ENCODE data around the gene ZNF789. TPM values are rescaled to one million over a fixed set of nuclear protein-coding genes. Genes with fewer than 3 reads are reported as not detected.

The ZNF789 gene
- total and polyA plus RNA-seq, 2 of the 4 experiments (the other 2 are of a cell fraction): 4.8 to 8.9 TPM

DNA sequence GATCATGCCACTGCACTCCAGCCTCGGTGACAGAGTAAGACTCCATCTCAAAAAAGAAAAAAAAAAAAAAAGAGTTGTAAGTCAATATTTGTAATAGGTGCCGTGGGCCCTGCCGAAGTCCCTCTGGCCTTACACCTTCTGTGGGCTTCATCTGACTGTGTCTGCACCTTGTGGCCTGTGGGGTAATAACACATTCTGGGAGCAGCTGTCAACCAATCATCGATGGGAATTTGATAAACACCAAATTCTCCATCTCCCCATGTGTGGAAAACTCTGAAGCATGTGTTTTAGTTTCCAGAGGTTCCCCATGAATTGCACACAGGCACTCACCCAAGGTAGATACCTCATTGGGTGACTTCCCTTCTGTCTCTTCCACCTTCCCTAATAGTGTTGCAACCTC is 16.5 kb downstream of the ZNF789 start:
- no peaks in the 10 kb centered on the region for H3K4me1 ChIP-seq (ENCODE audit: control insufficient read depth, insufficient read depth, low read length)
- H2BK120ac ChIP-seq (ENCODE audit: low read depth, low read length): no peak overlapping the region
- no peak overlapping the region for H3K18ac ChIP-seq (ENCODE audit: low read depth, low read length)
- no peak overlapping the region for H2AK9ac ChIP-seq (replicated peaks; ENCODE audit: low read depth, low read length, poor library complexity)
- intact Hi-C loops (cut with micrococcal nuclease) (no loop called here), in situ Hi-C loops (cut with MboI; ENCODE audit: low sequenced_read_pairs) (no loop called here), dilution Hi-C loops (cut with HindIII; ENCODE audit: low sequenced_read_pairs, unreplicated experiment) (no loop called here)
- WGBS, 2 experiments (ENCODE audit: extremely low coverage in 2 of 2, insufficient read length in 1 of 2): no CpG with 5 or more reads among the region's 4 CpGs
- H3K9me3 ChIP-seq (ENCODE audit: control insufficient read depth, insufficient read depth, low read length): peaks cover 19% of the 10 kb centered on the region
- H4K20me1 ChIP-seq (ENCODE audit: insufficient read depth, low read length): no peaks in the 10 kb centered on the region
- no peak overlapping the region for H3K14ac ChIP-seq (replicated peaks; ENCODE audit: low read depth, low read length)
- no peak overlapping the region for H3K4me3 ChIP-seq (ENCODE audit: insufficient read depth, low read depth, low read length)
- POLR2A ChIA-PET (ENCODE audit: unreplicated experiment): interaction anchor here (0.6 kb wide), 1 partner anchor 11 kb away, joined by 7 read pairs; the partner anchor contains the start of gene ZNF394
- no peak overlapping the region for H3K4me2 ChIP-seq (ENCODE audit: low read depth, low read length)
- H4K91ac ChIP-seq (ENCODE audit: insufficient read depth, low read depth, low read length): no peak overlapping the region
- H3K9me1 ChIP-seq (ENCODE audit: insufficient read depth, low read length): no peaks in the 10 kb centered on the region
- peaks cover 28% of the 10 kb centered on the region for H3K36me3 ChIP-seq (ENCODE audit: control insufficient read depth, insufficient read depth, low read length)
- no TSS peak for BruUV-seq (replicated peaks)
- CTCF ChIA-PET: no interaction called here
- ATAC-seq (ENCODE audit: low read depth): no peak
- H3K9ac ChIP-seq (ENCODE audit: low read depth, low read length): no peak overlapping the region
- H3K56ac ChIP-seq (ENCODE audit: extremely low read depth, insufficient read depth, low read length): no peak overlapping the region
- H2AK5ac ChIP-seq (ENCODE audit: low read depth, low read length): no peak overlapping the region
- no peak overlapping the region for H3K23ac ChIP-seq (ENCODE audit: low read depth, low read length)
- no peaks in the 10 kb centered on the region for H3K27me3 ChIP-seq (ENCODE audit: control insufficient read depth, insufficient read depth, low read length)
- H4K8ac ChIP-seq (ENCODE audit: low read depth in 2 of 2, low read length in 2 of 2): no peak overlapping the region
- no peak overlapping the region for H2BK20ac ChIP-seq (ENCODE audit: low read depth, low read length)
- H3K79me1 ChIP-seq (ENCODE audit: low read depth in 1 of 2, low read length in 2 of 2): peaks cover 25 to 37% of the 10 kb centered on the region in 2 experiments
- no peak overlapping the region for H2BK15ac ChIP-seq (ENCODE audit: low read depth, low read length)
- no peak overlapping the region for H2AFZ ChIP-seq (replicated peaks; ENCODE audit: low read length, poor library complexity)
- H3K4ac ChIP-seq (ENCODE audit: low read depth, low read length): no peak overlapping the region
- no peak overlapping the region for H3K27ac ChIP-seq (ENCODE audit: insufficient read depth, low read length)
- H4K5ac ChIP-seq (ENCODE audit: low read depth, low read length): no peak overlapping the region
- DNase-seq: no peak
- H2BK5ac ChIP-seq (ENCODE audit: low read depth, low read length, poor library complexity, severe bottlenecking): no peak overlapping the region
- TF ChIP-seq, protein P1, sequence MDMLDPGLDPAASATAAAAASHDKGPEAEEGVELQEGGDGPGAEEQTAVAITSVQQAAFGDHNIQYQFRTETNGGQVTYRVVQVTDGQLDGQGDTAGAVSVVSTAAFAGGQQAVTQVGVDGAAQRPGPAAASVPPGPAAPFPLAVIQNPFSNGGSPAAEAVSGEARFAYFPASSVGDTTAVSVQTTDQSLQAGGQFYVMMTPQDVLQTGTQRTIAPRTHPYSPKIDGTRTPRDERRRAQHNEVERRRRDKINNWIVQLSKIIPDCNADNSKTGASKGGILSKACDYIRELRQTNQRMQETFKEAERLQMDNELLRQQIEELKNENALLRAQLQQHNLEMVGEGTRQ (IDR thresholded peaks at IDR 0.05; ENCODE audit: low read depth, low read length): no peak
- TF ChIP-seq RCOR1 (IDR thresholded peaks at IDR 0.05; ENCODE audit: insufficient replicate concordance, low read length) (no peak), RAD21 (IDR thresholded peaks at IDR 0.05; ENCODE audit: low read length) (no peak), NFE2L2 (IDR thresholded peaks at IDR 0.05; ENCODE audit: low read depth, low read length) (no peak), FOS (IDR thresholded peaks at IDR 0.05; ENCODE audit: low read depth, low read length) (no peak), CEBPB (IDR thresholded peaks at IDR 0.05; ENCODE audit: low read depth, low read length) (no peak), SMC3 (IDR thresholded peaks at IDR 0.05; ENCODE audit: low read depth, low read length) (no peak), MXI1 (IDR thresholded peaks at IDR 0.05; ENCODE audit: borderline replicate concordance, low read depth, low read length) (no peak), MAFK (IDR thresholded peaks at IDR 0.05; ENCODE audit: low read depth, low read length) (no peak), ELK1 (IDR thresholded peaks at IDR 0.05; ENCODE audit: borderline replicate concordance, low read depth, low read length) (no peak), RFX5 (IDR thresholded peaks at IDR 0.05; ENCODE audit: low read depth, low read length) (no peak), MAZ (IDR thresholded peaks at IDR 0.05; ENCODE audit: borderline replicate concordance, low read depth, low read length) (no peak), CHD1 (IDR thresholded peaks at IDR 0.05; ENCODE audit: low read depth, low read length) (no peak), BHLHE40 (IDR thresholded peaks at IDR 0.05; ENCODE audit: low read depth, low read length) (no peak)
- TF ChIP-seq, protein P2, sequence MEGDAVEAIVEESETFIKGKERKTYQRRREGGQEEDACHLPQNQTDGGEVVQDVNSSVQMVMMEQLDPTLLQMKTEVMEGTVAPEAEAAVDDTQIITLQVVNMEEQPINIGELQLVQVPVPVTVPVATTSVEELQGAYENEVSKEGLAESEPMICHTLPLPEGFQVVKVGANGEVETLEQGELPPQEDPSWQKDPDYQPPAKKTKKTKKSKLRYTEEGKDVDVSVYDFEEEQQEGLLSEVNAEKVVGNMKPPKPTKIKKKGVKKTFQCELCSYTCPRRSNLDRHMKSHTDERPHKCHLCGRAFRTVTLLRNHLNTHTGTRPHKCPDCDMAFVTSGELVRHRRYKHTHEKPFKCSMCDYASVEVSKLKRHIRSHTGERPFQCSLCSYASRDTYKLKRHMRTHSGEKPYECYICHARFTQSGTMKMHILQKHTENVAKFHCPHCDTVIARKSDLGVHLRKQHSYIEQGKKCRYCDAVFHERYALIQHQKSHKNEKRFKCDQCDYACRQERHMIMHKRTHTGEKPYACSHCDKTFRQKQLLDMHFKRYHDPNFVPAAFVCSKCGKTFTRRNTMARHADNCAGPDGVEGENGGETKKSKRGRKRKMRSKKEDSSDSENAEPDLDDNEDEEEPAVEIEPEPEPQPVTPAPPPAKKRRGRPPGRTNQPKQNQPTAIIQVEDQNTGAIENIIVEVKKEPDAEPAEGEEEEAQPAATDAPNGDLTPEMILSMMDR (conservative IDR thresholded peaks at IDR 0.05; ENCODE audit: low read depth, low read length): no peak
